HG02840 (cell line): ENCODE measurements around the gene CPA5.

Source experiments
- ATAC-seq: cut with Tn5 transposase; IDR thresholded peaks from one replicate; pipeline ENCODE4 v1.9.1; 2021; ENCODE audit warnings: mild to moderate bottlenecking, moderate library complexity, moderate number of reproducible peaks; ENCODE audit not compliant: unreplicated experiment, low FRiP score

Gene CPA5

GRCh38 chr7:130356876-130357611 is 12.4 kb downstream of the CPA5 start:
- no peak for ATAC-seq

GRCh38 chr7:130358471-130358870 is 13.9 kb downstream of the CPA5 start:
- ATAC-seq = no peak

- no peak for ATAC-seq
Observed at GRCh38 chr7:130359276-130359857, 14.8 kb downstream of the CPA5 start.

GRCh38 chr7:130360518-130360917 is 15.9 kb downstream of the CPA5 start:
- no peak for ATAC-seq

GRCh38 chr7:130361681-130362080 is 17.1 kb downstream of the CPA5 start:
- ATAC-seq = no peak

- ATAC-seq = no peak
Observed at GRCh38 chr7:130362251-130362816, 17.7 kb downstream of the CPA5 start.

- ATAC-seq = no peak
Observed at GRCh38 chr7:130363026-130363847, 18.6 kb downstream of the CPA5 start.

GRCh38 chr7:130364451-130364850 is 19.8 kb downstream of the CPA5 start:
- ATAC-seq = no peak

GRCh38 chr7:130365088-130365487 is 20.5 kb downstream of the CPA5 start:
- no peak for ATAC-seq

GRCh38 chr7:130365511-130366441 is 21.2 kb downstream of the CPA5 start:
- ATAC-seq = peak; percentile 64

- no peak for ATAC-seq
Observed at GRCh38 chr7:130366564-130366963, 21.9 kb downstream of the CPA5 start.

GRCh38 chr7:130367088-130367755 is 22.6 kb downstream of the CPA5 start:
- no peak for ATAC-seq

GRCh38 chr7:130367836-130368746 is 23.5 kb downstream of the CPA5 start:
- ATAC-seq = no peak

- no peak for ATAC-seq
Observed at GRCh38 chr7:130369110-130369711, 24.6 kb downstream of the CPA5 start.

GRCh38 chr7:130369831-130370550 is 25.4 kb downstream of the CPA5 start:
- no peak for ATAC-seq

GRCh38 chr7:130371046-130371445 is 26.4 kb downstream of the CPA5 start:
- no peak for ATAC-seq

- ATAC-seq = no peak
Observed at GRCh38 chr7:130372402-130373165, 28.0 kb downstream of the CPA5 start.
